Measurements from ENCODE around the gene SAP30BP. TPM values are rescaled to one million over a fixed set of nuclear protein-coding genes. Genes with fewer than 3 reads are reported as not detected.

SAP30BP gene
- total and polyA plus RNA-seq, 10 of the 15 experiments (the other 5 are each of a cell fraction or from before 2014, with no cell fraction given), result 57.9 to 166 (median 94.5) TPM

- no TSS peak for BruUV-seq (replicated peaks)
- TF ChIP-seq RAD51 (IDR thresholded peaks at IDR 0.05) (no peak), PRDM15 (CRISPR knock-in tag; IDR thresholded peaks at IDR 0.05) (no peak), NFYB (IDR thresholded peaks at IDR 0.05; ENCODE audit: insufficient read depth, low read depth, low read length) (no peak), PAX8 (IDR thresholded peaks at IDR 0.05) (no peak), NFIC (IDR thresholded peaks at IDR 0.05; ENCODE audit: low read depth, low read length) (no peak), NFYA (IDR thresholded peaks at IDR 0.05; ENCODE audit: borderline replicate concordance, low read depth, low read length) (no peak), STAT3 (IDR thresholded peaks at IDR 0.05; ENCODE audit: low read depth, low read length) (no peak), ATF3 (IDR thresholded peaks at IDR 0.05; ENCODE audit: borderline replicate concordance, extremely low read depth, low read depth, low read length) (no peak), ATF7 (IDR thresholded peaks at IDR 0.05; ENCODE audit: low read depth) (no peak), YY1 (IDR thresholded peaks at IDR 0.05; ENCODE audit: low read depth, low read length) (no peak)
- ATAC-seq (no peak), FAIRE-seq (no peak), DNase-seq (ENCODE audit: low read depth, low spot score) (no peak)
- Histone ChIP-seq H2AFZ (ENCODE audit: control insufficient read depth, low read depth, low read length) (no peak overlapping the region), H3K36me3 (ENCODE audit: control insufficient read depth in 2 of 2, insufficient read depth in 2 of 2, low read length in 1 of 2) (peaks cover 0 to 2% of the 10 kb centered on the region in 2 experiments; a peak in 2 of 4 replicates), H3K9me3 (replicated peaks; ENCODE audit: control insufficient read depth, insufficient read depth, low read length) (no peaks in the 10 kb centered on the region), H4K20me1 (ENCODE audit: control insufficient read depth, insufficient read depth) (no peaks in the 10 kb centered on the region), H3K79me2 (ENCODE audit: control insufficient read depth, insufficient read depth, low read length) (no peaks in the 10 kb centered on the region), H3K9ac (ENCODE audit: control insufficient read depth, insufficient read depth, low read length) (no peak overlapping the region), H3K4me1 (ENCODE audit: control insufficient read depth, insufficient read depth, low read length) (peaks cover 4% of the 10 kb centered on the region), H3K4me2 (ENCODE audit: control insufficient read depth, insufficient read depth) (no peak overlapping the region), H3K4me3 (no peak overlapping the region), H3K27me3 (replicated peaks in 1 of 2; ENCODE audit: control insufficient read depth in 2 of 2, insufficient read depth in 2 of 2, low read length in 1 of 2) (no peaks in the 10 kb centered on the region), H3K27ac (ENCODE audit: control insufficient read depth, insufficient read depth) (no peak overlapping the region)
- in situ Hi-C loops (cut with MboI) (no loop called here), intact Hi-C loops (cut with micrococcal nuclease; ENCODE audit: unreplicated experiment) (no loop called here)
- ChIA-PET RAD21 (ENCODE audit: unreplicated experiment) (interaction anchor here (6.3 kb wide), 1 partner anchor 120 kb away, joined by 148 read pairs; no protein-coding TSS in a partner anchor), CTCF (interaction anchor here (0.6 to 13.0 kb wide), 5 partner anchors 25 to 119 kb away, joined by 3 to 349 read pairs (median 4); a partner anchor contains a TSS), POLR2A (no interaction called here), SMC1A (ENCODE audit: uncharacterized antibody, unreplicated experiment) (interaction anchor here (0.5 kb wide), 1 partner anchor 53 kb away, joined by 3 read pairs; no protein-coding TSS in a partner anchor)
- WGBS (ENCODE audit: insufficient coverage, insufficient replicate concordance, low lambda C conversion rate, missing lambda C conversion rate), result 80% methylated on average over 6 of the region's 6 CpGs
These were observed 38.7 kb upstream of the SAP30BP start for GRCh38 chr17:75628425-75628824.
